Esophagus muscularis mucosa (tissue), 4 donors: ENCODE results near the gene ADAMTSL4. TPM values are rescaled to one million over a fixed set of nuclear protein-coding genes. Genes with fewer than 3 reads are reported as not detected.

Experiments
- DNase-seq: peaks from one replicate; pipeline ENCODE4 v3.0.0-alpha.2; 2017; ENCODE audit errors: extremely low spot score
- H3K27ac ChIP-seq, 4 donors: fragments of 200-600 bp; sonication (generic); replicated peaks in 1 of 4; 1 replicate in 3 of 4; 2 replicates in 1 of 4; pipeline ENCODE4 v1.5.1; 2016 to 2019; ENCODE audit warnings: mild to moderate bottlenecking in 1 of 4
- H3K27me3 ChIP-seq, 4 donors: fragments of 200-600 bp; sonication (generic); one replicate each; pipeline versions ENCODE4 v1.5.1 to v1.6.0; 2016 to 2019
- H3K36me3 ChIP-seq, 4 donors: fragments of 200-600 bp; sonication (generic); one replicate each; pipeline ENCODE4 v1.5.1; 2016 to 2019
- H3K4me1 ChIP-seq, 4 donors: fragments of 200-600 bp; sonication (generic); one replicate each; pipeline ENCODE4 v1.5.1; 2016 to 2019
- H3K4me3 ChIP-seq, 4 donors: fragments of 200-600 bp; sonication (generic); 1 replicate in 2 of 4; 2 replicates in 2 of 4; pipeline ENCODE4 v1.5.1; 2016 to 2019; ENCODE audit warnings: mild to moderate bottlenecking in 4 of 4, moderate library complexity in 1 of 4
- H3K9me3 ChIP-seq, 4 donors: fragments of 200-600 bp; sonication (generic); 1 replicate in 3 of 4; 2 replicates in 1 of 4; pipeline ENCODE4 v1.5.1; 2016 to 2019
- CTCF ChIP-seq, 3 experiments: fragments of 200-600 bp in 2 of 3; fragments of 450-650 bp in 1 of 3; sonication (generic) in 2 of 3; IDR thresholded peaks; one replicate each; pipeline ENCODE4 v1.5.1; 2017 to 2019; ENCODE audit warnings: antibody characterized with exemption in 3 of 3, mild to moderate bottlenecking in 2 of 3, moderate library complexity in 1 of 3
- EP300 ChIP-seq: sonication (generic); formaldehyde crosslinking; IDR thresholded peaks from one replicate; pipeline ENCODE4 v1.6.1; 2017; ENCODE audit warnings: antibody characterized with exemption
- POLR2A ChIP-seq: fragments of 450-650 bp; IDR thresholded peaks from one replicate; pipeline ENCODE4 v1.6.1; 2017; ENCODE audit warnings: antibody characterized with exemption, moderate library complexity, mild to moderate bottlenecking, low read depth
- POLR2AphosphoS5 ChIP-seq, 2 donors: sonication (generic); formaldehyde crosslinking; IDR thresholded peaks; one replicate each; pipeline ENCODE4 v1.6.1; 2017; ENCODE audit warnings: antibody characterized with exemption in 2 of 2
- WGBS: methylation state at CpG from one replicate; pipeline ENCODE4 v1.1.5; 2018; 5-methylcytosine and 5-hydroxymethylcytosine counted together
- intact Hi-C: fragments of 100-400 bp; cut with DNase I; formaldehyde crosslinking; loops from one replicate; pipeline ENCODE4 v1.15.1; 2023
- total RNA-seq, 4 donors: library from RNA; depleted of rRNA; stranded (reverse); fragments of >200 nt; gene quantifications; one replicate each; pipeline versions ENCODE4 v1.1.0 to v1.2.1, GENCODE V29; 2016

The ADAMTSL4 gene
- total RNA-seq, 4 donors from 2014 or later: 33.6 to 86.1 (median 48.2) TPM

GRCh38 chr1:150530491-150531159 lies 18.6 kb upstream of the ADAMTSL4 start:
- TF ChIP-seq POLR2AphosphoS5 (IDR thresholded peaks at IDR 0.05) (no peak), POLR2A (no peak), EP300 (no peak), CTCF (IDR thresholded peaks at IDR 0.05) (no peak)
- H3K36me3 ChIP-seq: no peaks in the 10 kb centered on the region
- no peaks in the 10 kb centered on the region for H3K9me3 ChIP-seq
- DNase-seq: no peak
- peaks cover 19 to 58% (median 49%) of the 10 kb centered on the region in 4 donors for H3K4me1 ChIP-seq
- no peaks in the 10 kb centered on the region for H3K27me3 ChIP-seq
- H3K4me3 ChIP-seq: no peak overlapping the region
- intact Hi-C loops: loop anchor here (10.0 kb wide), 1 partner anchor 166 kb away; the partner anchor contains the start of gene RPRD2
- H3K27ac ChIP-seq: peak overlapping the region in 1 of 4 donors; percentile 3
- 95% methylated on average over 14 of the region's 14 CpGs for WGBS

- no peaks in the 10 kb centered on the region for H3K36me3 ChIP-seq
- DNase-seq: no peak
- intact Hi-C loops: loop anchor here (2.0 to 10.0 kb wide), 2 partner anchors 68 to 168 kb away; partner anchors contain the start of gene RPRD2
Measured at GRCh38 chr1:150532860-150533259, 16.3 kb upstream of the ADAMTSL4 start.

GRCh38 chr1:150534002-150534401 lies 15.2 kb upstream of the ADAMTSL4 start:
- Histone ChIP-seq H3K27me3 (no peaks in the 10 kb centered on the region), H3K4me1 (peaks cover 24 to 80% (median 66%) of the 10 kb centered on the region in 4 donors), H3K9me3 (no peaks in the 10 kb centered on the region), H3K36me3 (no peaks in the 10 kb centered on the region), H3K27ac (peak overlapping the region; percentile 13 to 86 (median 75)), H3K4me3 (no peak overlapping the region)
- 91% methylated on average over 2 of the region's 6 CpGs for WGBS
- intact Hi-C loops: loop anchor here (10.0 kb wide), 1 partner anchor 169 kb away; the partner anchor contains the start of gene RPRD2
- TF ChIP-seq EP300 (no peak), POLR2AphosphoS5 (IDR thresholded peaks at IDR 0.05) (no peak), CTCF (IDR thresholded peaks at IDR 0.05) (no peak), POLR2A (no peak)
- no peak for DNase-seq

More at GRCh38 chr1:150532860-150533259, 16.3 kb upstream of the ADAMTSL4 start:
- H3K27me3 ChIP-seq: no peaks in the 10 kb centered on the region
- H3K4me3 ChIP-seq: no peak overlapping the region
- 27% methylated on average over 5 of the region's 5 CpGs for WGBS
- no peak for TF ChIP-seq CTCF (IDR thresholded peaks at IDR 0.05)
- no peaks in the 10 kb centered on the region for H3K9me3 ChIP-seq
- H3K4me1 ChIP-seq: peaks cover 24 to 77% (median 63%) of the 10 kb centered on the region in 4 donors
- peak overlapping the region; percentile 70 to 86 (median 81) for H3K27ac ChIP-seq

- TF ChIP-seq POLR2AphosphoS5 (IDR thresholded peaks at IDR 0.05) (no peak), CTCF (IDR thresholded peaks at IDR 0.05) (no peak), POLR2A (no peak), EP300 (no peak)
- Histone ChIP-seq H3K27me3 (no peaks in the 10 kb centered on the region), H3K9me3 (no peaks in the 10 kb centered on the region), H3K27ac (peak overlapping the region; percentile 48 to 86 (median 75)), H3K4me1 (peaks cover 21 to 72% (median 60%) of the 10 kb centered on the region in 4 donors), H3K36me3 (no peaks in the 10 kb centered on the region), H3K4me3 (no peak overlapping the region)
- 89% methylated on average over 14 of the region's 14 CpGs for WGBS
- intact Hi-C loops: loop anchor here (10.0 kb wide), 1 partner anchor 171 kb away; the partner anchor contains the start of gene RPRD2
- no peak for DNase-seq
Measured at GRCh38 chr1:150535511-150536287, 13.5 kb upstream of the ADAMTSL4 start.
